HPDE6-E6E7 (cell line): ENCODE measurements around the gene NUP62CL.
A peak's percentile ranks its signal among the peaks of the same experiment; 100 is the strongest.

Experiments
- DNase-seq: peaks from one replicate; pipeline ENCODE4 v3.0.0; 2011; ENCODE audit warnings: missing footprints; ENCODE audit errors: extremely low spot score

The NUP62CL gene

DNA sequence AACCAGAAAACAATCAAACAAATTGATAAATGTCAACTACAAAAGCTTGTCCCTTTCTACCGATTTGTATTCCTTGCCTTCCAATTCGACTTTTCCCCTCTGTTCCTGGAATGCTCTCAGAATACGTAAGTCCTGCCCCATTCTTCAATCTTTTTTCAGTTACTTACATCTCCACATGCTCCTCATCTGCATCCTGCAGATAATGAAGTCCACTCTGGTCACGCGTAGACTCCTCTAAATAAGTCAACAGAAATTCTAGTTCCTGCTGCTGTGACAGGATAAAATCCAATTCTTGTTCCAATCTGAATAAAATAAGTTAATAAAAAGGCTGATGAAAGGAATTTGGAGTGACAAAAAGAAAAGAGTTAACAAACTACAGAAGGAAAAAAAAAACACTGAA, 53.2 kb downstream of the NUP62CL start:
- DNase-seq = no peak

DNA sequence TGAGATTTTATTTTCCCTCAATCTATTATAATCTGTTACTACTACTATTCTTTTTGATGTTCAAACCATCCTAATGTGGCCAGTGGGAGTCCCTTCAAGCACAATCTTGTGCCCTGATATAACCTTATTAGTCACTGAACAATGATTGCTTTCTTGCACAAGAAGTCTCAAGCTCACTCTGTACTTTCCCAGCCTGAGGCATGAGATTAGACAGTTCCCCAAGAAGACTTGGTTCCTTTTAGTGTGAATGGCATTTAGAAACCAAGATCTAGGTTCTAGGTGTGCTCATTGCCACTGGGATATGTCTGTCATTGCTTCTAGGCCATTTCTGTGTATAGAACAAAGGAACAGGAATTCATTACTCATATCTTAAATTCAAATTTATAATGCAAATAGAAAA, 59.6 kb downstream of the NUP62CL start:
- no peak for DNase-seq

DNA sequence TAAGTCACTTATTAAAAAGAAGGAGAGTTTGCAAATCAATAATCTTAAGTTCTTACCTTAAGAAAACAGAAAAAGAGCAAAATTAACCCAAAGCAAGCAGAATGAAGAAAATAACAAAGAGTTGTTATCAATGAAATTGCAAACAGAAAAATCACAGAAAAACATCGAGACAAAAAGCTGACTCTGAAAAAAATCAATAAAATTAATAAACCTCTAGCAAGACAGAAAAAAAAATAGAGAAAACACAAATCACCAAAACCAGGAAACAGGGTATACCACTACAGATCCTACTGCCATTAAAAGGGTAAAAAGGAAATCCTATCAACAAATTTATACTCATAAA, 70.3 kb downstream of the NUP62CL start:
- peak; percentile 27 for DNase-seq

DNA sequence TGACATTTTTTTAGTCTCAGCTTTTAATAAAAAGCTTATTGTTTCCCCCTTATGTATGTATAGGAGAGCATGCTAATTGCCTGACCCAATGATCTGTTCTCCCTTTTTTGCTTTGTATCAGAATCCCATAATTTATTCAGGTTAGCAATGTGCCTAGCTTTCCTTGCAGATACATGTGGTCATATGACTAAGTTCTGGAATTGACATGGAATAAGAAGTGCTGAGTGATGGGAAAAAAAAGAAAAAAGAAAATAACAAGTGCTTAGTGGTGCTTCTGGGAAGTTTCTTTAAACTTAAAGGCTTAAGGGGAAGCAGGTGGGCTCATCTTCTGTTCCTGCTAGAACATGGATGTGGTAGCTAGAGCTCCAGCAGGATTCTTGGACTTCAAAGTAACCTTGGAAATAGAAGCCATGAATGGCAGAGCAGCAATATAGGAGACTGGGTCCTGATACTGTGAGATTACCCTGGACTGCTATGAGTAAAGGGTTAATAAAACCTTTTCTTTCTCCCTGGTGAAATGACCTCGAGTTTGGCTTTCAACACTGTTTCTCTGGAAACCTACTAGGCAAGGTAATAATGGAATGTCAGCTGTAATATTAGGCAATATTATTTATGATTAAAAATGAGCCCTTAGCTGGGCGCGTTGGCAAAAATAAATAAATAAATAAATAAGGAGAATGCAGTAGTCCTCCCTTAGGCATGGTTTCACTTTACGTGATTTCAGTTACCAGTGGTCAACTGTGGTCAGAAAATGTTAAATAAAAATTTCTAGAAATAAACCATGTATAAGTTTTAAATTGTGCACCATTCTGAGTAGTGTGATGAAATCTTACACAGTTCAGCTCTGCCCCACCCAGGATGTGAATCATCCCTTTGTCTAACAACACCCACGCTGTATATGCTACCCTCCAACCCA, 70.9 kb downstream of the NUP62CL start:
- DNase-seq = no peak

DNA sequence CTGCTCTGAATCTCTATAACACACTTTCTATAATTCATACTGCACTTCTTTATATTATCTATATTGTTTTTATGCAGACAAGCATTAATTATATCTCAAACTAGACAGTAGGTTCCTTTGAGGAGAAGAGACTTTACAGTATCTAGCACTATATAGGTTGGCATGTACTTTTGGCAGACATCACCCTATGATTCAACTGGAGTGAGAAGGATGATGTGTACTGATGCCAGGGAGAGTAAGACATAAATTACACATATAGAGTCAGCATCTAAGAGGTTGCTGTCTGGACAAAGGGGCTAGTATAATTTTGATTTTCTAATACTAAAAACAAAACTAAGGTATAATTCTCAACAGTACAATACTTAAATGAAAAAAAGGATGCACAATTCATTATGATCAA, 82.5 kb downstream of the NUP62CL start:
- DNase-seq = no peak

DNA sequence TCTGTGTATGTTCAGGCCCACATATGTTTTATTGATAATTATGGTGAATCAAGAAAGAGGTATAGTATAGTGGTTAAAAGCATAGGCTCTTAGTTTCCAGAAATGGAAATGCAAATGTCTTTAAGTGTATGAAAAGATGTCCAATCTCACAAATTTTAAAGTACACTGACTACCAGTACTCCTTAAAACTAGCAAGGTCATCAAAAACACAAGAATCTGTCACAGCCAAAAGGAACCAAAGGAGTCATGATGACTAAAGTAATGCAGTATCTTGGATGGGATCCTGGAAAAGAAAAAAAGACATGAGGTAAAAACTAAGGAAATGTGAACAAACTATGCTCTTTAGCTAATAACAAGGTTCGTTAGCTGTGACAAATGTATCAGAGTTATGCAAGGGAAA, 87.0 kb downstream of the NUP62CL start:
- DNase-seq = no peak

DNA sequence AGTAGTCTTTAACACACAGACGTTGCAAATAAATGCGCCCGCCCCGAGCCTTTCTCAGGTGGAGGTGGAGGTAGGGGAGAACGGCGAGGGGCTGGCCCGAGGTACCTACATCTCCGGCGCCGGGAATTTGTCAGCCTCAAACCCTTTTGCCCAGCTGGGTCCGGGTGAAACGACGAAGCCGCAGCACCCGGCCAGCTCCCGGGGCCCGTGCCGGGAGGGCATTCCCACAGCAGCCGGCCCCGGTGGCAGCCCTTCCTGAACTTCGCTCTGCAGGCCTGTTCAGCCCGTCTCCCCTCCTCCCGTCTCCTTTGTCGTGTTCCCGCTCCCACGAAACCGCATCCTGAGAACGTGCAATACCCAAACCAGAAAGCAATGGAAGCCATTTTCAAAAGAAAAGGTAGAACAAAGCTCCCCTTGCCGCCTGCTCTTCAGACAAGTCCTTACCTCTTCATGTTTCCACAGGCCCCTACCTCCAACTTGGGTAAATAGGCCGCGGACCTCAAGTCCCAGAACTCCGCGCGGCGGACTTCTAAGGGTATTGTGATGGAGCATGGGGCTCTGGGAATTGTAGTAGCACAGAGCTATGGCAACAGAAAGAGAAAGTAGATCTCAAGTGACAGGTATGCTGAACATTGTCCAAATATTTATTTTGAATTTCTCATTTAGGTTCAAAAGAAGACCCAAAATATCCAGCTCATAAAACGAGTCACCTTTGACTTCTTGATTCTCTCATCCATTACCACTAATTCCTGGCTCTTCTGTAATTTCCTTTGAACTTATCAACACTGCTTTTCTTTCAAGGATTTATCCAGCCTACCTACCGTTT, 87.7 kb downstream of the NUP62CL start, which contains the start of gene RBM41:
Gene RBM41 (minus strand): TSS at position 501 of the 826 bp plus-strand sequence. CDS start 49 bp downstream, at position 452.
- peak; percentile 47 for DNase-seq

DNA sequence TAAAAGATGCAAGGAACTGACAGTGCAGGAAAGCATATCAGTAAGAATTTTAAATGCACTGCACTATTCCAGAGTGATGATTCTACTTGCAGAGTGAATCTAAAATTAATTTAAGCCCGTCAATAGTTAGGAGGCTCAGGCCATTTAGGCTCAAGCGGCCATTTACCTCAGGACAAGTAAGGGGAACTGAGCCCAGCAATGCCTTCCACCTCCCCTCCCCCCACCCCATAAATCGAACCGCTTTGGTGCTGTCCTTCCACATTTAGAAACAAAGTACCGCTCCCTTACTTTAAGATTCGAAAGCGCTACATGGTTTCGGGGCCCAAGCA, 88.3 kb downstream of the NUP62CL start:
- no peak for DNase-seq

DNA sequence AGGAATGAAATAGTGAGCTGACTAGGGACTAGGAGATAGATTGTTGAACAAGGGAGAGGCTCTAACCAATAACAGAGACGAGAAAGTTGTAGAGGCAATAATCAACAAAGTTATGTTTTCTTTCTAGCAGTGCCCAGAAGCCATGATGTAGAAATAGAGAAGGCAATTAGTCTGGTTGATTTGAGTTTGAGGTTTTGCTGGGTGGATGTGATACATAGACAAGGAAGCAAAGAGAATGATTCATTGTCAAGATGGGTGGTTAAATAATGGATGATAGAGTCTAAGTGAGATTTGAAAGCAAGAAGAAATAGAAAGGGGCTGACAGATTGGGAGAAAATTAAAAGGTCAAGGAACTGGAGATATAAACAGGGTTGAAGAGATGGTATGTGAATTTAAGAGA, 98.8 kb downstream of the NUP62CL start:
- no peak for DNase-seq

DNA sequence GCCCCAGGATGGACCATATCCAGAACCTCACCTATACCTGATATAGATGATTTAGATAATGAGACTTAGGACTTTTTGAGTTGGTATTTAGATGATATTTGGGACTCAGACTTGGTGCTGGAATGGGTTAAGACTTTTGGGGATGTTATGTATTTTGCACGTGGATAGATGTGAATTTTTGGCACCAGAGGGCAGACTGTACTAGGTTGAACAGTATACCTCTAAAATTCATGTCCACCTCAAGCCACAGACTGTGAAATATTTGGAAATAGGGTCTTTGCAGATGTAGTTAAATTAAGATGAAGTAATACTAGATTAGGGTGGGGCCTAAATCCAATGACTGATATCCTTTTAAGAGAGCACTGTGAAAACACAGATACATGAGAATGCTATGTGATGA, 103.3 kb downstream of the NUP62CL start:
- DNase-seq = no peak

DNA sequence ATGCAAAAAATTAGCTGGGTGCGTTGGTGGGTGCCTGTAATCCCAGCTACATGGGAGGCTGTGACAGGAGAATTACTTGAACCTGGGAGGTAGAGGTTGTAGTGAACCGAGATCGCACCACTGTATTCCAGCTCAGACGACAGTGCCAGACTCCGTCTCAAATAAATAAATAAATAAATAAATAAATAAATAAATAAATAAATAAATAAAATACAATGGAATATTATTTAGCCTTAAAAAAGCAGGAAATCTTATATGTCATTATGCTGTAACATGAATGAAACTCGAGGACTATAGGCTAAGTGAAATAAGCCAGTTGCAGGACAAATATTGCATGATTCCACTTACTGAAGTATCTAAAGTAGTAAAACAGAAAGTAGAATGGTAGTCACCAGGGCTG, 130.1 kb downstream of the NUP62CL start:
- DNase-seq = no peak
